ENCODE measurements around the gene NFATC3.

- TF ChIP-seq, protein P1, sequence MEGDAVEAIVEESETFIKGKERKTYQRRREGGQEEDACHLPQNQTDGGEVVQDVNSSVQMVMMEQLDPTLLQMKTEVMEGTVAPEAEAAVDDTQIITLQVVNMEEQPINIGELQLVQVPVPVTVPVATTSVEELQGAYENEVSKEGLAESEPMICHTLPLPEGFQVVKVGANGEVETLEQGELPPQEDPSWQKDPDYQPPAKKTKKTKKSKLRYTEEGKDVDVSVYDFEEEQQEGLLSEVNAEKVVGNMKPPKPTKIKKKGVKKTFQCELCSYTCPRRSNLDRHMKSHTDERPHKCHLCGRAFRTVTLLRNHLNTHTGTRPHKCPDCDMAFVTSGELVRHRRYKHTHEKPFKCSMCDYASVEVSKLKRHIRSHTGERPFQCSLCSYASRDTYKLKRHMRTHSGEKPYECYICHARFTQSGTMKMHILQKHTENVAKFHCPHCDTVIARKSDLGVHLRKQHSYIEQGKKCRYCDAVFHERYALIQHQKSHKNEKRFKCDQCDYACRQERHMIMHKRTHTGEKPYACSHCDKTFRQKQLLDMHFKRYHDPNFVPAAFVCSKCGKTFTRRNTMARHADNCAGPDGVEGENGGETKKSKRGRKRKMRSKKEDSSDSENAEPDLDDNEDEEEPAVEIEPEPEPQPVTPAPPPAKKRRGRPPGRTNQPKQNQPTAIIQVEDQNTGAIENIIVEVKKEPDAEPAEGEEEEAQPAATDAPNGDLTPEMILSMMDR (IDR thresholded peaks at IDR 0.05) = no peak
- TF ChIP-seq EZH2 (IDR thresholded peaks at IDR 0.05) (no peak), EZH2phosphoT487 (IDR thresholded peaks at IDR 0.05) (no peak)
These were observed 170.5 kb downstream of the NFATC3 start for GRCh38 chr16:68255712-68256111.

All from neural progenitor cell (in vitro differentiated cells).